HCT116 (cell line): ENCODE results near the gene RNF220. TPM values are rescaled to one million over a fixed set of nuclear protein-coding genes. Genes with fewer than 3 reads are reported as not detected.

Experiments used
- CEBPB ChIP-seq: IDR thresholded peaks from 2 replicates; pipeline ENCODE4 v1.6.1; 2012; ENCODE audit warnings: low read depth
- EGR1 ChIP-seq: IDR thresholded peaks from 2 replicates; pipeline ENCODE4 v1.6.1; 2012; ENCODE audit warnings: low read depth
- ELF1 ChIP-seq: IDR thresholded peaks from 2 replicates; pipeline ENCODE4 v1.6.1; 2012; ENCODE audit warnings: low read depth, borderline replicate concordance
- EZH2 ChIP-seq: fragments of 200-600 bp; sonication (generic); IDR thresholded peaks from 2 replicates; pipeline ENCODE4 v1.6.1; 2017; ENCODE audit warnings: antibody characterized with exemption, mixed run types
- EZH2phosphoT487 ChIP-seq: fragments of 200-600 bp; IDR thresholded peaks from 2 replicates; pipeline ENCODE4 v1.6.1; 2018; ENCODE audit warnings: antibody characterized with exemption, borderline replicate concordance
- FOSL1 ChIP-seq: IDR thresholded peaks from 2 replicates; pipeline ENCODE4 v1.6.1; 2012; ENCODE audit warnings: low read depth
- POLR2AphosphoS5 ChIP-seq: IDR thresholded peaks from 2 replicates; pipeline ENCODE4 v1.6.1; 2011; ENCODE audit warnings: mild to moderate bottlenecking, low read depth, low read length, moderate library complexity
- ZFX ChIP-seq: fragments of 450-650 bp; IDR thresholded peaks from 2 replicates; pipeline ENCODE4 v1.6.1; 2017
- ZNF274 ChIP-seq: fragments of 200-500 bp; sonication (Bioruptor generic); IDR thresholded peaks from 2 replicates; pipeline ENCODE4 v1.6.1; 2014; ENCODE audit warnings: mild to moderate bottlenecking, low read depth, low read length, inconsistent platforms
- total RNA-seq: library from RNA; stranded (reverse); gene quantifications from one replicate; pipeline ENCODE4 v1.2.1, GENCODE V29; 2021; ENCODE audit not compliant: unreplicated experiment
- TF ChIP-seq, protein P1 (sequence below): IDR thresholded peaks from 2 replicates; pipeline ENCODE4 v1.6.1; 2011; ENCODE audit warnings: mild to moderate bottlenecking, low read length, moderate library complexity; ENCODE audit not compliant: insufficient replicate concordance; ENCODE audit errors: extremely low read depth
- TF ChIP-seq, protein P2 (sequence below), 3 experiments: fragments of 200-600 bp in 1 of 3; sonication (generic) in 1 of 3; IDR thresholded peaks in 2 of 3; conservative IDR thresholded peaks in 1 of 3; 2 replicates each; pipeline ENCODE4 v1.5.1; 2012 to 2017; ENCODE audit warnings: low read depth in 2 of 3, low read length in 2 of 3, antibody characterized with exemption in 1 of 3, borderline replicate concordance in 1 of 3, control low read depth in 1 of 3, mild to moderate bottlenecking in 1 of 3, mixed read lengths in 1 of 3, mixed run types in 1 of 3, moderate library complexity in 1 of 3; ENCODE audit not compliant: insufficient read depth in 1 of 3

Gene RNF220
- total RNA-seq, 1 experiment from 2014 or later, result 84.5 TPM

DNA sequence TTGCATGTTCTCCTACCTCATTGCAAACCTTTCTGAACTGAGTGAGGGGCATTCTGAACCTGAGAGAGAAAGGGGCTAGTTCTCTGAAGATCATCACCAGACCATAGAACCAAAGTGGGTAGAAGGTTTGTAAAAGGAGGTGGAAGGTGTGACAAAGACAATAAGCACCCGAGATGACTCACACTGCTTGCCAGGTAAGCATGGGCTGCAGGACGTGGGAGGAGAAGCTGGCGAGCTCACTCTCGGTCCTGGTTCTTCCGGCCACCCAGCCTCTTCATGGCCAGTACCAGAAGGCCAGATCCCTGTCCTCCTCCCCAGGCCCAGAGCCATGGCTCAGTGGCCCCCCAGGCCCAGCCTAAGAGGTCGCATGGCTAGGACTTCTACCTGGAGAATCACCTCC, 140.9 kb downstream of the RNF220 start (continued):
- TF ChIP-seq, protein P1, sequence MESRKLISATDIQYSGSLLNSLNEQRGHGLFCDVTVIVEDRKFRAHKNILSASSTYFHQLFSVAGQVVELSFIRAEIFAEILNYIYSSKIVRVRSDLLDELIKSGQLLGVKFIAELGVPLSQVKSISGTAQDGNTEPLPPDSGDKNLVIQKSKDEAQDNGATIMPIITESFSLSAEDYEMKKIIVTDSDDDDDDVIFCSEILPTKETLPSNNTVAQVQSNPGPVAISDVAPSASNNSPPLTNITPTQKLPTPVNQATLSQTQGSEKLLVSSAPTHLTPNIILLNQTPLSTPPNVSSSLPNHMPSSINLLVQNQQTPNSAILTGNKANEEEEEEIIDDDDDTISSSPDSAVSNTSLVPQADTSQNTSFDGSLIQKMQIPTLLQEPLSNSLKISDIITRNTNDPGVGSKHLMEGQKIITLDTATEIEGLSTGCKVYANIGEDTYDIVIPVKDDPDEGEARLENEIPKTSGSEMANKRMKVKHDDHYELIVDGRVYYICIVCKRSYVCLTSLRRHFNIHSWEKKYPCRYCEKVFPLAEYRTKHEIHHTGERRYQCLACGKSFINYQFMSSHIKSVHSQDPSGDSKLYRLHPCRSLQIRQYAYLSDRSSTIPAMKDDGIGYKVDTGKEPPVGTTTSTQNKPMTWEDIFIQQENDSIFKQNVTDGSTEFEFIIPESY, result no peak
- no peak for TF ChIP-seq EZH2
- TF ChIP-seq POLR2AphosphoS5, result peak; percentile 52; the same call in 1 of the 2 replicates
- TF ChIP-seq EZH2phosphoT487, result no peak
- TF ChIP-seq, protein P2, sequence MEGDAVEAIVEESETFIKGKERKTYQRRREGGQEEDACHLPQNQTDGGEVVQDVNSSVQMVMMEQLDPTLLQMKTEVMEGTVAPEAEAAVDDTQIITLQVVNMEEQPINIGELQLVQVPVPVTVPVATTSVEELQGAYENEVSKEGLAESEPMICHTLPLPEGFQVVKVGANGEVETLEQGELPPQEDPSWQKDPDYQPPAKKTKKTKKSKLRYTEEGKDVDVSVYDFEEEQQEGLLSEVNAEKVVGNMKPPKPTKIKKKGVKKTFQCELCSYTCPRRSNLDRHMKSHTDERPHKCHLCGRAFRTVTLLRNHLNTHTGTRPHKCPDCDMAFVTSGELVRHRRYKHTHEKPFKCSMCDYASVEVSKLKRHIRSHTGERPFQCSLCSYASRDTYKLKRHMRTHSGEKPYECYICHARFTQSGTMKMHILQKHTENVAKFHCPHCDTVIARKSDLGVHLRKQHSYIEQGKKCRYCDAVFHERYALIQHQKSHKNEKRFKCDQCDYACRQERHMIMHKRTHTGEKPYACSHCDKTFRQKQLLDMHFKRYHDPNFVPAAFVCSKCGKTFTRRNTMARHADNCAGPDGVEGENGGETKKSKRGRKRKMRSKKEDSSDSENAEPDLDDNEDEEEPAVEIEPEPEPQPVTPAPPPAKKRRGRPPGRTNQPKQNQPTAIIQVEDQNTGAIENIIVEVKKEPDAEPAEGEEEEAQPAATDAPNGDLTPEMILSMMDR (IDR thresholded peaks at IDR 0.05 in 2 of 3, conservative IDR thresholded peaks at IDR 0.05 in 1 of 3; ENCODE audit: borderline replicate concordance in 1 of 3, insufficient read depth in 1 of 3, low read depth in 2 of 3, low read length in 2 of 3), result no peak
- no peak; the same call in 1 of the 2 replicates for TF ChIP-seq ELF1
- no peak for TF ChIP-seq CEBPB
- TF ChIP-seq ZFX, result no peak
- peak; percentile 96 for TF ChIP-seq EGR1
- no peak for TF ChIP-seq ZNF274
- TF ChIP-seq FOSL1, result peak; percentile 94
- TF ChIP-seq, all 23 proteins: peak for 8
